HUES48 (cell line): ENCODE data around the gene GRID1.

Experiments
- H3K27ac ChIP-seq: one replicate; pipeline ENCODE4 v1.7.0; 2013; ENCODE audit warnings: low read depth, low read length, inconsistent platforms
- H3K27me3 ChIP-seq: 2 replicates; pipeline ENCODE4 v1.6.1; 2013; ENCODE audit warnings: mild to moderate bottlenecking, low read length; ENCODE audit not compliant: control insufficient read depth, insufficient read depth
- H3K36me3 ChIP-seq: 2 replicates; pipeline ENCODE4 v1.6.1; 2013; ENCODE audit warnings: low read length; ENCODE audit not compliant: control insufficient read depth, insufficient read depth
- H3K4me1 ChIP-seq: 2 replicates; pipeline ENCODE4 v1.6.1; 2013; ENCODE audit warnings: mild to moderate bottlenecking, low read length; ENCODE audit not compliant: control insufficient read depth, insufficient read depth
- H3K4me3 ChIP-seq: 2 replicates; pipeline ENCODE4 v1.5.1; 2013; ENCODE audit warnings: mild to moderate bottlenecking, low read depth, low read length
- H3K9ac ChIP-seq: 2 replicates; pipeline ENCODE4 v1.6.1; 2013; ENCODE audit warnings: mild to moderate bottlenecking, low read depth, low read length, moderate library complexity
- H3K9me3 ChIP-seq: 2 replicates; pipeline ENCODE4 v1.6.1; 2013; ENCODE audit warnings: low read length; ENCODE audit not compliant: control insufficient read depth, insufficient read depth

The GRID1 gene

GRCh38 chr10:86333826-86334487 lies 32.6 kb downstream of the GRID1 start:
- Histone ChIP-seq H3K36me3 (no peaks in the 10 kb centered on the region), H3K4me1 (no peaks in the 10 kb centered on the region), H3K4me3 (no peak overlapping the region), H3K9ac (no peak overlapping the region), H3K27me3 (no peaks in the 10 kb centered on the region), H3K9me3 (no peaks in the 10 kb centered on the region), H3K27ac (no peak overlapping the region)

GRCh38 chr10:86331861-86332260 lies 34.7 kb downstream of the GRID1 start:
- no peaks in the 10 kb centered on the region for H3K36me3 ChIP-seq
- H3K27me3 ChIP-seq = no peaks in the 10 kb centered on the region
- H3K9ac ChIP-seq = no peak overlapping the region
- H3K27ac ChIP-seq = no peak overlapping the region
- no peak overlapping the region for H3K4me3 ChIP-seq
- no peaks in the 10 kb centered on the region for H3K9me3 ChIP-seq
- no peaks in the 10 kb centered on the region for H3K4me1 ChIP-seq

- Histone ChIP-seq H3K36me3 (no peaks in the 10 kb centered on the region), H3K27ac (no peak overlapping the region), H3K4me1 (no peaks in the 10 kb centered on the region), H3K27me3 (no peaks in the 10 kb centered on the region), H3K9me3 (no peaks in the 10 kb centered on the region), H3K9ac (no peak overlapping the region), H3K4me3 (no peak overlapping the region)
Measured at GRCh38 chr10:86330778-86331763, 35.5 kb downstream of the GRID1 start.

- H3K4me1 ChIP-seq = no peaks in the 10 kb centered on the region
- no peak overlapping the region for H3K4me3 ChIP-seq
- no peak overlapping the region for H3K27ac ChIP-seq
- no peaks in the 10 kb centered on the region for H3K36me3 ChIP-seq
- no peaks in the 10 kb centered on the region for H3K9me3 ChIP-seq
- H3K9ac ChIP-seq = no peak overlapping the region
- H3K27me3 ChIP-seq = no peaks in the 10 kb centered on the region
Measured at GRCh38 chr10:86329896-86330680, 36.5 kb downstream of the GRID1 start.

GRCh38 chr10:86329093-86329710 lies 37.4 kb downstream of the GRID1 start:
- Histone ChIP-seq H3K27ac (no peak overlapping the region), H3K4me1 (no peaks in the 10 kb centered on the region), H3K9me3 (no peaks in the 10 kb centered on the region), H3K9ac (no peak overlapping the region), H3K4me3 (no peak overlapping the region), H3K27me3 (no peaks in the 10 kb centered on the region), H3K36me3 (no peaks in the 10 kb centered on the region)

- Histone ChIP-seq H3K9me3 (no peaks in the 10 kb centered on the region), H3K27ac (no peak overlapping the region)
Measured at GRCh38 chr10:86327954-86328725, 38.5 kb downstream of the GRID1 start.

GRCh38 chr10:86325158-86325557 lies 41.4 kb downstream of the GRID1 start:
- Histone ChIP-seq H3K4me1 (no peaks in the 10 kb centered on the region), H3K9ac (no peak overlapping the region), H3K27me3 (no peaks in the 10 kb centered on the region), H3K9me3 (no peaks in the 10 kb centered on the region), H3K36me3 (no peaks in the 10 kb centered on the region), H3K27ac (no peak overlapping the region), H3K4me3 (no peak overlapping the region)

More at GRCh38 chr10:86327954-86328725, 38.5 kb downstream of the GRID1 start:
- Histone ChIP-seq H3K27me3 (no peaks in the 10 kb centered on the region), H3K36me3 (no peaks in the 10 kb centered on the region), H3K9ac (no peak overlapping the region), H3K4me3 (no peak overlapping the region), H3K4me1 (no peaks in the 10 kb centered on the region)

GRCh38 chr10:86321568-86321967 lies 45.0 kb downstream of the GRID1 start:
- no peaks in the 10 kb centered on the region for H3K36me3 ChIP-seq
- no peaks in the 10 kb centered on the region for H3K4me1 ChIP-seq
- H3K27ac ChIP-seq = no peak overlapping the region
- H3K9ac ChIP-seq = no peak overlapping the region
- H3K27me3 ChIP-seq = no peaks in the 10 kb centered on the region
- H3K4me3 ChIP-seq = no peak overlapping the region
- no peaks in the 10 kb centered on the region for H3K9me3 ChIP-seq

GRCh38 chr10:86319676-86320075 lies 46.9 kb downstream of the GRID1 start:
- Histone ChIP-seq H3K27ac (no peak overlapping the region), H3K4me3 (no peak overlapping the region), H3K9me3 (no peaks in the 10 kb centered on the region), H3K4me1 (no peaks in the 10 kb centered on the region), H3K36me3 (no peaks in the 10 kb centered on the region), H3K27me3 (no peaks in the 10 kb centered on the region), H3K9ac (no peak overlapping the region)
